B cell (primary cell): Measurements from ENCODE around the gene AHCTF1. TPM values are rescaled to one million over a fixed set of nuclear protein-coding genes. Genes with fewer than 3 reads are reported as not detected.

Experiments
- ATAC-seq: fragments of 200-7000 bp; cut with Tn5 transposase; one replicate; pipeline ENCODE4 v1.10.0; 2021; ENCODE audit warnings: low read depth, mild to moderate bottlenecking, moderate number of reproducible peaks, moderate library complexity
- CTCF ChIA-PET: fragments of 350-600 bp; sonication (Branson Sonifier 250); formaldehyde crosslinking; loops from one replicate; lab custom pipeline; 2021; ENCODE audit warnings: antibody characterized with exemption, inconsistent platforms; lab: Charles Lee
- POLR2A ChIA-PET: fragments of 350-600 bp; sonication (Branson Sonifier 250); formaldehyde crosslinking; loops from one replicate; lab custom pipeline; 2021; ENCODE audit warnings: antibody characterized with exemption; lab: Charles Lee
- DNase-seq: peaks from one replicate; pipeline ENCODE4 v3.0.0; 2013
- H2AFZ ChIP-seq: 2 replicates; pipeline ENCODE4 v1.6.1; 2012; ENCODE audit warnings: mild to moderate bottlenecking, low read depth, low read length; ENCODE audit not compliant: insufficient read depth, poor library complexity, severe bottlenecking
- H3K27ac ChIP-seq, 2 donors: 1 replicate in 1 of 2; 2 replicates in 1 of 2; pipeline ENCODE4 v1.5.1; 2012 to 2013; ENCODE audit warnings: low read length in 2 of 2, mild to moderate bottlenecking in 2 of 2, moderate library complexity in 1 of 2
- H3K27me3 ChIP-seq, 4 experiments: fragments of 200-600 bp in 1 of 4; sonication (generic) in 1 of 4; replicated peaks in 1 of 4; 1 replicate in 2 of 4; 2 replicates in 2 of 4; pipeline versions ENCODE4 v1.6.1 to v1.7.0; 2013 to 2016; ENCODE audit warnings: low read length in 3 of 4, mild to moderate bottlenecking in 2 of 4, mixed read lengths in 1 of 4, moderate library complexity in 1 of 4; ENCODE audit not compliant: insufficient read depth in 4 of 4, control insufficient read depth in 3 of 4; ENCODE audit errors: control extremely low read depth in 1 of 4
- H3K36me3 ChIP-seq, 2 experiments: replicated peaks in 1 of 2; 1 replicate in 1 of 2; 2 replicates in 1 of 2; pipeline versions ENCODE4 v1.6.1 to v1.7.1; 2013; ENCODE audit warnings: low read length in 1 of 2; ENCODE audit not compliant: insufficient read depth in 2 of 2, control insufficient read depth in 1 of 2; ENCODE audit errors: control extremely low read depth in 1 of 2, extremely low read depth in 1 of 2
- H3K4me1 ChIP-seq, 2 donors: fragments of 200-600 bp in 1 of 2; sonication (generic) in 1 of 2; 1 replicate in 1 of 2; 2 replicates in 1 of 2; pipeline versions ENCODE4 v1.5.1 to v1.6.1; 2013 to 2017; ENCODE audit warnings: low read length in 2 of 2; ENCODE audit not compliant: control insufficient read depth in 2 of 2, insufficient read depth in 2 of 2
- H3K4me2 ChIP-seq: replicated peaks from 2 replicates; pipeline ENCODE3; 2012; ENCODE audit warnings: mild to moderate bottlenecking, low read depth, low read length; ENCODE audit not compliant: poor library complexity, severe bottlenecking
- H3K4me3 ChIP-seq, 5 experiments: fragments of 200-600 bp in 1 of 5; sonication (generic) in 1 of 5; 1 replicate in 3 of 5; 2 replicates in 2 of 5; pipeline versions ENCODE4 v1.5.1 to v1.7.0; 2011 to 2016; ENCODE audit warnings: low read length in 4 of 5, mild to moderate bottlenecking in 4 of 5, low read depth in 2 of 5, control low read depth in 1 of 5, moderate library complexity in 1 of 5; ENCODE audit not compliant: insufficient read depth in 1 of 5; ENCODE audit errors: control extremely low read depth in 1 of 5, extremely low read depth in 1 of 5
- H3K79me2 ChIP-seq: fragments of 200-600 bp; sonication (generic); one replicate; pipeline ENCODE4 v1.6.0; 2016; ENCODE audit warnings: low read length; ENCODE audit not compliant: control insufficient read depth, insufficient read depth
- H3K9ac ChIP-seq: fragments of 200-600 bp; sonication (generic); 2 replicates; pipeline ENCODE4 v1.6.1; 2017; ENCODE audit warnings: mild to moderate bottlenecking, low read length, moderate library complexity
- H3K9me3 ChIP-seq, 3 donors: one replicate each; pipeline versions ENCODE4 v1.6.1 to v1.7.1; 2013; ENCODE audit warnings: low read length in 2 of 3; ENCODE audit not compliant: control insufficient read depth in 2 of 3, insufficient read depth in 1 of 3; ENCODE audit errors: control extremely low read depth in 1 of 3
- H4K20me1 ChIP-seq: 2 replicates; pipeline ENCODE4 v1.6.0; 2012; ENCODE audit warnings: mild to moderate bottlenecking, low read length; ENCODE audit not compliant: insufficient read depth, control insufficient read depth, poor library complexity, severe bottlenecking
- H3K27ac Mint-ChIP-seq: one replicate; pipeline ENCODE4 v1.8.0; 2021; ENCODE audit warnings: mixed read lengths
- H3K27me3 Mint-ChIP-seq: one replicate; pipeline ENCODE4 v1.8.0; 2021; ENCODE audit warnings: mixed read lengths
- H3K4me1 Mint-ChIP-seq: one replicate; pipeline ENCODE4 v1.8.0; 2021; ENCODE audit warnings: mixed read lengths
- H3K4me3 Mint-ChIP-seq: one replicate; pipeline ENCODE4 v1.8.0; 2021; ENCODE audit warnings: mixed read lengths
- H3K9me3 Mint-ChIP-seq: one replicate; pipeline ENCODE4 v1.8.0; 2022; ENCODE audit warnings: mixed read lengths; ENCODE audit not compliant: insufficient read depth
- EZH2 ChIP-seq: IDR thresholded peaks from 2 replicates; pipeline ENCODE4 v1.6.1; 2012; ENCODE audit warnings: borderline replicate concordance, low read depth, mild to moderate bottlenecking, moderate library complexity, low read length; ENCODE audit not compliant: insufficient read depth, poor library complexity, severe bottlenecking
- WGBS: methylation state at CpG from one replicate; pipeline ENCODE4 v1.1.5; 2013; ENCODE audit warnings: missing lambda C conversion rate; ENCODE audit not compliant: insufficient coverage; 5-methylcytosine and 5-hydroxymethylcytosine counted together
- intact Hi-C: fragments of 100-400 bp; cut with micrococcal nuclease; formaldehyde crosslinking; loops from one replicate; pipeline ENCODE4 v1.10.0; 2022
- polyA plus RNA-seq: library from polyadenylated mRNA; depleted of rRNA; stranded (reverse); fragments of >200 nt; gene quantifications from 2 replicates; pipeline ENCODE4 v1.2.3, GENCODE V29; 2012
- total RNA-seq, 2 donors: library from RNA; stranded (reverse); fragments of 120-200 nt in 1 of 2; gene quantifications; 1 replicate in 1 of 2; 2 replicates in 1 of 2; pipeline versions ENCODE4 v1.2.3 to v1.2.4, GENCODE V29; 2013 to 2022
- TF ChIP-seq, protein P1 (sequence below): fragments of 200-600 bp; IDR thresholded peaks from one replicate; pipeline ENCODE4 v1.8.0; 2022; ENCODE audit warnings: antibody characterized with exemption, mild to moderate bottlenecking

The AHCTF1 gene
- total and polyA plus RNA-seq, 2 donors (not counting 1 experiment from before 2014, with no cell fraction given): 8.6 to 34.8 TPM

DNA sequence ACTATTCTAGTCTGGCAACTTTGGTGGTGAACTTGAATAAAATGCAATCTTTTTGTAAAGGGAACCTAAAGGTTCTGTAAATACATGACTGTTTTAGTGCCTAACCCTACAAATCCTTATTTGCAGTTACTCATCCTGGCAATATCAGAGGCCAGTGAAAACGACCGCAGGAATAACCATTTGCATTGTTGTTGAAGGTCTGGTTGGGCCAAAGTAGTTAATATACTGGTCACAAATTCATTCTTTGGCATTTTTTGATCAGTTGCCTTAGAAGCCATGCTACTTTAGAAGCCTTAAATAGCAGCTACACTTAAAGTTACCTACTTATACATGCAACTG is 93.7 kb downstream of the AHCTF1 start:
- intact Hi-C loops: no loop called here
- no peak overlapping the region for H3K27ac Mint-ChIP-seq
- ATAC-seq: no peak
- H3K9ac ChIP-seq: no peak overlapping the region
- DNase-seq: no peak
- H3K4me2 ChIP-seq: no peak overlapping the region
- peaks cover 5% of the 10 kb centered on the region for H3K27me3 Mint-ChIP-seq
- ChIA-PET CTCF (no interaction called here), POLR2A (no interaction called here)
- H3K27ac ChIP-seq: no peak overlapping the region
- TF ChIP-seq, protein P1, sequence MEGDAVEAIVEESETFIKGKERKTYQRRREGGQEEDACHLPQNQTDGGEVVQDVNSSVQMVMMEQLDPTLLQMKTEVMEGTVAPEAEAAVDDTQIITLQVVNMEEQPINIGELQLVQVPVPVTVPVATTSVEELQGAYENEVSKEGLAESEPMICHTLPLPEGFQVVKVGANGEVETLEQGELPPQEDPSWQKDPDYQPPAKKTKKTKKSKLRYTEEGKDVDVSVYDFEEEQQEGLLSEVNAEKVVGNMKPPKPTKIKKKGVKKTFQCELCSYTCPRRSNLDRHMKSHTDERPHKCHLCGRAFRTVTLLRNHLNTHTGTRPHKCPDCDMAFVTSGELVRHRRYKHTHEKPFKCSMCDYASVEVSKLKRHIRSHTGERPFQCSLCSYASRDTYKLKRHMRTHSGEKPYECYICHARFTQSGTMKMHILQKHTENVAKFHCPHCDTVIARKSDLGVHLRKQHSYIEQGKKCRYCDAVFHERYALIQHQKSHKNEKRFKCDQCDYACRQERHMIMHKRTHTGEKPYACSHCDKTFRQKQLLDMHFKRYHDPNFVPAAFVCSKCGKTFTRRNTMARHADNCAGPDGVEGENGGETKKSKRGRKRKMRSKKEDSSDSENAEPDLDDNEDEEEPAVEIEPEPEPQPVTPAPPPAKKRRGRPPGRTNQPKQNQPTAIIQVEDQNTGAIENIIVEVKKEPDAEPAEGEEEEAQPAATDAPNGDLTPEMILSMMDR: no peak
- no peak for TF ChIP-seq EZH2
- no peak overlapping the region for H2AFZ ChIP-seq
- H3K9me3 ChIP-seq: no peaks in the 10 kb centered on the region
- no CpG with 5 or more reads among the region's 2 CpGs for WGBS
- H3K4me3 Mint-ChIP-seq: no peak overlapping the region
- H3K4me1 ChIP-seq: no peaks in the 10 kb centered on the region
- H3K4me1 Mint-ChIP-seq: peaks cover 2% of the 10 kb centered on the region
- no peaks in the 10 kb centered on the region for H3K79me2 ChIP-seq
- H3K4me3 ChIP-seq: no peak overlapping the region
- no peaks in the 10 kb centered on the region for H3K9me3 Mint-ChIP-seq
- H4K20me1 ChIP-seq: no peaks in the 10 kb centered on the region
- H3K27me3 ChIP-seq: no peaks in the 10 kb centered on the region
- H3K36me3 ChIP-seq: peaks cover 6 to 15% of the 10 kb centered on the region in 2 experiments

DNA sequence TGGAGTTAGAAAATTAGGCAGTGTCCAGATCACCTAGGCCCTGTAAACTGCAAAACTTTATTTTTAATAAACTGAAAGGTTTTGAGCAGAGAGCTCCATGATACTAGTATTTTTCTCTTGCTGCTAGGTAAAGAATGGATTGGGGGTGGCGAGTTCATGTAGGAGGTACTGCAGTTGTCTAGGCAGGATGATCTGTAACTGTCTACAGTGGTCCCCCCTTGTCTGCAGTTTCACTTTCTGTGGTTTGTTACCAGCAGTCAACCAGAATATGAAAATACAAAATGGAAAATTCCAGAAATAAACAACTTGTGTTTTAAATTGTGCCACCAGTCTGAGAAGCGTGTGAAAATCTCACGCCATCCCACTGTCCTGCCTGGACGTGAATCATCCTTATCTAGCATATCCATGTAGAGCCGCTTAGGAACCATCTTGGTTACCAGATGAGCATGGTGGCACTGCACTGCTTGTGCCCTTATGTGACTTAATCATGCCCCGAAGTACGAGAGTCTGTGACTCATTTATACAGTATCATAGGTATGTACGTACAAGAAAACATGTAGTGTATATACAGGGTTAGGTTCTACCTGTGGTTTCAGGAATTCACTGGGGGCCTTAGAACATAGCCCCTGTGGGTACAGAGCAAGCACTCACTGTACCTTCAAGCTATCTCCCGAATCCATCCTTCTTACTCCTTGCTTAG is 94.2 kb downstream of the AHCTF1 start:
- Histone ChIP-seq H3K4me1 (no peaks in the 10 kb centered on the region), H3K4me2 (no peak overlapping the region), H2AFZ (no peak overlapping the region), H3K9ac (no peak overlapping the region), H3K79me2 (no peaks in the 10 kb centered on the region), H3K9me3 (no peaks in the 10 kb centered on the region), H3K4me3 (no peak overlapping the region), H4K20me1 (no peaks in the 10 kb centered on the region), H3K27me3 (no peaks in the 10 kb centered on the region), H3K27ac (no peak overlapping the region), H3K36me3 (peaks cover 6 to 10% of the 10 kb centered on the region in 2 experiments)
- no peak for TF ChIP-seq EZH2
- TF ChIP-seq, protein P1: no peak
- no peak for DNase-seq
- H3K4me1 Mint-ChIP-seq: peaks cover 2% of the 10 kb centered on the region
- no peak overlapping the region for H3K4me3 Mint-ChIP-seq
- no peaks in the 10 kb centered on the region for H3K9me3 Mint-ChIP-seq
- CTCF ChIA-PET: no interaction called here
- H3K27me3 Mint-ChIP-seq: peaks cover 5% of the 10 kb centered on the region
- H3K27ac Mint-ChIP-seq: no peak overlapping the region
- POLR2A ChIA-PET: no interaction called here
- intact Hi-C loops: no loop called here
- ATAC-seq: no peak
- 73% methylated on average over 5 of the region's 9 CpGs for WGBS
